Aorta (tissue), 5 donors: Measurements from ENCODE around the gene RANBP3. TPM values are rescaled to one million over a fixed set of nuclear protein-coding genes. Genes with fewer than 3 reads are reported as not detected.

Experiments used
- ATAC-seq: fragments of 200-7000 bp; cut with Tn5 transposase; one replicate; pipeline ENCODE4 v1.9.1; 2022; ENCODE audit warnings: moderate library complexity; ENCODE audit not compliant: low FRiP score
- DNase-seq, 2 donors: peaks; one replicate each; pipeline ENCODE4 v3.0.0-alpha.2; 2020
- H3K27ac ChIP-seq, 2 donors: one replicate each; pipeline ENCODE4 v1.5.1; 2013; ENCODE audit warnings: low read length in 2 of 2, mild to moderate bottlenecking in 2 of 2, moderate library complexity in 2 of 2, control low read depth in 1 of 2, inconsistent platforms in 1 of 2, low read depth in 1 of 2
- H3K27me3 ChIP-seq, 2 donors: one replicate each; pipeline ENCODE4 v1.6.1; 2013; ENCODE audit warnings: control low read depth in 1 of 2, low read length in 1 of 2, mild to moderate bottlenecking in 1 of 2, moderate library complexity in 1 of 2; ENCODE audit not compliant: insufficient read depth in 2 of 2, control insufficient read depth in 1 of 2
- H3K36me3 ChIP-seq, 2 donors: one replicate each; pipeline ENCODE4 v1.6.1; 2013; ENCODE audit warnings: control low read depth in 1 of 2, low read length in 1 of 2, mild to moderate bottlenecking in 1 of 2; ENCODE audit not compliant: insufficient read depth in 2 of 2, control insufficient read depth in 1 of 2
- H3K4me1 ChIP-seq, 2 donors: one replicate each; pipeline ENCODE4 v1.6.1; 2013; ENCODE audit warnings: low read length in 2 of 2, control low read depth in 1 of 2, mild to moderate bottlenecking in 1 of 2, moderate library complexity in 1 of 2; ENCODE audit not compliant: insufficient read depth in 2 of 2, control insufficient read depth in 1 of 2
- H3K4me3 ChIP-seq, 2 donors: one replicate each; pipeline ENCODE4 v1.5.1; 2013; ENCODE audit warnings: low read length in 2 of 2, control low read depth in 1 of 2, mild to moderate bottlenecking in 1 of 2
- H3K9me3 ChIP-seq: one replicate; pipeline ENCODE4 v1.6.1; 2013; ENCODE audit warnings: mild to moderate bottlenecking, low read length; ENCODE audit not compliant: control insufficient read depth
- WGBS, 2 donors: extraction: QIAGEN DNeasy Blood & Tissue Kit; methylation state at CpG; one replicate each; pipeline ENCODE4 v1.1.7; 2013; 5-methylcytosine and 5-hydroxymethylcytosine counted together
- intact Hi-C, 2 donors: fragments of 100-400 bp; cut with DNase I; formaldehyde crosslinking; loops; one replicate each; pipeline versions ENCODE4 v1.14.2 to v1.15.0; 2022
- polyA plus RNA-seq, 2 donors: library from polyadenylated mRNA; stranded (reverse); fragments of 200-250 nt; gene quantifications; one replicate each; pipeline ENCODE4 v1.2.3, GENCODE V29; 2013
- total RNA-seq, 2 donors: library from RNA; stranded (reverse); fragmentation: NEBNext Ultra II Directional; extraction: Animal tissue kit (Norgen Biotek cat#: 25700); gene quantifications; one replicate each; pipeline ENCODE4 v1.2.1, GENCODE V29; 2021
- donor health status: healthy with polysubstance abuse.
- donor health status: Bipolar disorder and iron deficiency.
- donor health status: DM: no; HTN: no; CAD: no.
- donor health status: DM: no; HTN: no; CAD: no.
- donor health status: DM: yes; HTN: yes; CAD: no.

Gene RANBP3
- total and polyA plus RNA-seq, 4 donors = 19.5 to 63.2 (median 50.6) TPM

- WGBS, 2 donors = 31 to 41% methylated on average over 5 of the region's 5 CpGs
- peak overlapping the region in 1 of 2 donors; percentile 60 for H3K27ac ChIP-seq
- no peaks in the 10 kb centered on the region for H3K36me3 ChIP-seq
- intact Hi-C loops = no loop called here
- H3K9me3 ChIP-seq = no peaks in the 10 kb centered on the region
- no peak overlapping the region for H3K4me3 ChIP-seq
- H3K27me3 ChIP-seq = no peaks in the 10 kb centered on the region
- H3K4me1 ChIP-seq = peaks cover 0 to 4% of the 10 kb centered on the region in 2 donors
- DNase-seq (no peak), ATAC-seq (no peak)
Measured at GRCh38 chr19:5953030-5953589, 24.8 kb downstream of the RANBP3 start.

GRCh38 chr19:5952193-5953029 is 25.5 kb downstream of the RANBP3 start:
- intact Hi-C loops = no loop called here
- peaks cover 0 to 4% of the 10 kb centered on the region in 2 donors for H3K4me1 ChIP-seq

GRCh38 chr19:5951338-5951861 is 26.5 kb downstream of the RANBP3 start:
- peaks cover 0 to 4% of the 10 kb centered on the region in 2 donors for H3K4me1 ChIP-seq

More at GRCh38 chr19:5952193-5953029, 25.5 kb downstream of the RANBP3 start:
- no peak overlapping the region for H3K4me3 ChIP-seq
- no peaks in the 10 kb centered on the region for H3K27me3 ChIP-seq
- ATAC-seq (no peak), DNase-seq (no peak)
- H3K9me3 ChIP-seq = no peaks in the 10 kb centered on the region
- no peak overlapping the region for H3K27ac ChIP-seq
- no peaks in the 10 kb centered on the region for H3K36me3 ChIP-seq
- WGBS, 2 donors = 82 to 83% methylated on average over 18 of the region's 18 CpGs

GRCh38 chr19:5950741-5951140 is 27.2 kb downstream of the RANBP3 start:
- Histone ChIP-seq H3K9me3 (no peaks in the 10 kb centered on the region), H3K4me1 (peaks cover 0 to 4% of the 10 kb centered on the region in 2 donors), H3K27me3 (no peaks in the 10 kb centered on the region), H3K36me3 (no peaks in the 10 kb centered on the region), H3K4me3 (no peak overlapping the region), H3K27ac (no peak overlapping the region)
- DNase-seq (no peak), ATAC-seq (no peak)
- intact Hi-C loops = no loop called here
- WGBS, 2 donors = 86 to 90% methylated on average over 3 of the region's 3 CpGs

More at GRCh38 chr19:5951338-5951861, 26.5 kb downstream of the RANBP3 start:
- DNase-seq = peak in 1 of 2 donors; percentile 69
- ATAC-seq = no peak
- WGBS, 2 donors = 83 to 86% methylated on average over 19 of the region's 19 CpGs
- Histone ChIP-seq H3K9me3 (no peaks in the 10 kb centered on the region), H3K27me3 (no peaks in the 10 kb centered on the region), H3K27ac (no peak overlapping the region), H3K4me3 (no peak overlapping the region), H3K36me3 (no peaks in the 10 kb centered on the region)
- intact Hi-C loops = no loop called here

DNA sequence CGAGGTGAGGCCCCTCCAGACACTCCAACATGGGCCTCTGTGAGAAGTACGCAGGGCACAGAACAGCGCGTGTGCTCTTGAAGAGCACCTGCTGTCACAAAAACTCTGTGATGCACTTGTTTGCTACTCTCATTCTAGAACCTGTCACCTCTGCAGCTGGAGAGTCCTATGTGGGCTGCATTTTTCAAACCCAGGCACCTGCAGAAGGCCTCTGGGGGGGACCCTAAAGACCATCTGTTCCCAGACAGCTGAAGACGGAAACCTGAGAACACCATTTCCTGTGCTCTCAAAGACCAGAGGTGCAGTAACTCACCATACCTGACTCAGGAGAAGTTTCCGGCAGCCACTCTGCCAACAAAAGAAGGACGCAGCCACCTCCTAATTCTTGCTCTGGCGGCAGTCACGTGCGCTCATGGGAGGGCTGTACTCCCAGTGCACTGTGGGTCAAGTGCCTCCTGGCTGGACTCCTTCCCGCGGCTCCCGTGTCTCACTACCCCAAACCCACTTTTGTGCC is 28.1 kb downstream of the RANBP3 start:
- Histone ChIP-seq H3K4me3 (no peak overlapping the region), H3K27me3 (no peaks in the 10 kb centered on the region), H3K36me3 (no peaks in the 10 kb centered on the region), H3K4me1 (peaks cover 0 to 4% of the 10 kb centered on the region in 2 donors), H3K27ac (no peak overlapping the region), H3K9me3 (no peaks in the 10 kb centered on the region)
- DNase-seq (no peak), ATAC-seq (no peak)
- WGBS, 2 donors = 85 to 93% methylated on average over 13 of the region's 13 CpGs
- intact Hi-C loops = no loop called here

GRCh38 chr19:5948752-5949564 is 29.0 kb downstream of the RANBP3 start:
- H3K9me3 ChIP-seq = no peaks in the 10 kb centered on the region
- peaks cover 0 to 4% of the 10 kb centered on the region in 2 donors for H3K4me1 ChIP-seq
- H3K36me3 ChIP-seq = no peaks in the 10 kb centered on the region
- intact Hi-C loops = no loop called here
- ATAC-seq (no peak), DNase-seq (no peak)
- WGBS, 2 donors = 24 to 36% methylated on average over 13 of the region's 13 CpGs
- H3K27ac ChIP-seq = no peak overlapping the region
- H3K4me3 ChIP-seq = no peak overlapping the region
- H3K27me3 ChIP-seq = no peaks in the 10 kb centered on the region

- DNase-seq (peak in 1 of 2 donors; percentile 90), ATAC-seq (peak; percentile 50)
- Histone ChIP-seq H3K36me3 (no peaks in the 10 kb centered on the region), H3K4me1 (no peaks in the 10 kb centered on the region), H3K27ac (no peak overlapping the region), H3K27me3 (no peaks in the 10 kb centered on the region), H3K9me3 (no peaks in the 10 kb centered on the region), H3K4me3 (no peak overlapping the region)
- intact Hi-C loops = no loop called here
- WGBS, 2 donors = 73 to 87% methylated on average over 13 of the region's 13 CpGs
Measured at GRCh38 chr19:5947435-5947834, 30.5 kb downstream of the RANBP3 start.

DNA sequence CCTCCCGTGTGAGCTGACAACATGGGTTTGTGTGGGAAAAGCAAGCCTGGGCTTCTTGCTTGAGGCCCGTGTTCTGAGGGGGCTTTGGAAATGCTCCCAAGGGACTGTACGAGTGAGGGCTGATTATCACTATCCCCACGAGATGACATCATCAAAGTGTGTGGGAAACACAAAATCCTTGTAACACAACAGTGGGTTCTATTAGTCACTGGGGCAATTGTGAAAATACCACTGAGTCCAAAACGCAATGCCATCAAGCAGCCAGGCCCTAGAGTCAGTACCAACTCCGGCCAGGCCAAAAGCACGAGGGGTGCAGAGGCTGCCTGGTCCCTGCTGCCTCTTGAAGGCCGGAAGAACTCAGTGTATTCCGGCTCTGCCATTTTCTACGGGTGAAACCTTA is 34.3 kb downstream of the RANBP3 start:
- intact Hi-C loops = no loop called here
- H3K27ac ChIP-seq = no peak overlapping the region
- DNase-seq (no peak), ATAC-seq (no peak)
- no peaks in the 10 kb centered on the region for H3K9me3 ChIP-seq
- H3K4me3 ChIP-seq = no peak overlapping the region
- peaks cover 0 to 4% of the 10 kb centered on the region in 2 donors for H3K36me3 ChIP-seq
- H3K4me1 ChIP-seq = no peaks in the 10 kb centered on the region
- WGBS, 2 donors = 47 to 65% methylated on average over 10 of the region's 10 CpGs
- H3K27me3 ChIP-seq = no peaks in the 10 kb centered on the region
